GM21786 (cell line): ENCODE results near the gene PLXDC1.

Experiments
- ATAC-seq: cut with Tn5 transposase; IDR thresholded peaks from one replicate; pipeline ENCODE4 v1.9.1; 2021; ENCODE audit not compliant: unreplicated experiment

PLXDC1 gene

GRCh38 chr17:39151150-39151942 lies at the start of gene PLXDC1:
Gene PLXDC1 (minus strand): TSS chr17:39151637. CDS start chr17:39151437, 200 bp downstream.
- no peak for ATAC-seq

- no peak for ATAC-seq
Observed at GRCh38 chr17:39200957-39201510, 49.6 kb upstream of the PLXDC1 start.

DNA sequence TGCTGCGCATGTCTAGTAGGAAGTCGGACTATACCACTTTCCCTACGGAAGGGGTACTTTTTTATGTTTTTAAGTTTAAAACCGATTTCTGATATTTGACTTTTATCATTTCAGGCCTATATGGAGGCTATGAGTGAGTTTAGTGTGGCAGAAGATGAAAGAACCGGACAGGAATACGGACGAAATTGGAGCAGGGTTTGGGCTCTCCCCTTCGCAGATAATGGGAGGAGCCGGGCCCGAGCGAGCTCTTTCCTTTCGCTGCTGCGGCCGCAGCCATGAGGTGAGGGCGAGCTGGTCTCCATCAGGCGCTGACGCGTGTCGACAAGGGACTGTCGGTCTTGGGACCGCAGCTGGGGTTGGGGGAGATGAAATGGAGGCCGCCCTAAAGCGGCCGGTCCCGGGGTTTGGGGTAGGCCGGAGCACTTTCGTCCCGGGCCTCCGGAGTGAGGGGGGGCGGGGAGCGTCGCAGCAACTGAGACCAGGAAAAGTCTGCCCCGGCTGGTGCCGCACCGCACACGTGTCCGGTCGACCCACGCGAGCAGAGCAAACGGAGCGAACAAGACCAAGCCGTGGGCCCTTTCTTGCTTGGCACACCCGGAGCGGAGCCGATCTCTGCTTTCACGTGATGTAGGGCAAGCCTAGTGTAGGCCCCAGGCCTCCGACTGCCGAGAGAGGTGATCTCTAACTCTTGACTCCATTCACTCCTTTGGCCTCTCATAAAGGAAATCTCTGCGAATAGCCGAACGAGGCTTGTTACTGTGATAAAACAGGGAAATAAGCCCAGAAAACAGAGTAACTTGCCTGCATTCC lies 48.8 kb upstream of the PLXDC1 start, which contains the start of gene RPL19:
RPL19 (plus strand) TSS at position 214 of the 810 bp plus-strand sequence; CDS start at position 276, 62 bp downstream.
- peak; percentile 51 for ATAC-seq

DNA sequence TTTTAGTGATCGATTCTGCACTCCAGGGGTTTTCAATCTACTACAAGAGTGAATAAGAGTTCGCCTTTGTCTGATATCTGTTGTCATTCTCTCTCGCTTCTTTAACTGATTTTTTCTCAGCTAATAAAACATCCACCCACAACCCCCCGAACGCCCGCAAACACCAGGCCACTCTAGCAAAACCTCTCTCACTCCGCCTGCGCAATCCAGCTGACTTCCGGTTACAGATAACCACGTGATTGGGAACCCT lies 48.3 kb upstream of the PLXDC1 start:
- peak; percentile 48 for ATAC-seq

- no peak for ATAC-seq
Observed at GRCh38 chr17:39198186-39198566, 46.7 kb upstream of the PLXDC1 start.

- no peak for ATAC-seq
Observed at GRCh38 chr17:39197380-39198185, 46.1 kb upstream of the PLXDC1 start, which contains the start of gene CACNB1. Gene CACNB1 (minus strand): TSS chr17:39197669. CDS start chr17:39197495, 174 bp downstream.

- ATAC-seq = no peak
Observed at GRCh38 chr17:39196808-39197291, 45.4 kb upstream of the PLXDC1 start.

- no peak for ATAC-seq
Observed at GRCh38 chr17:39196241-39196807, 44.9 kb upstream of the PLXDC1 start.

DNA sequence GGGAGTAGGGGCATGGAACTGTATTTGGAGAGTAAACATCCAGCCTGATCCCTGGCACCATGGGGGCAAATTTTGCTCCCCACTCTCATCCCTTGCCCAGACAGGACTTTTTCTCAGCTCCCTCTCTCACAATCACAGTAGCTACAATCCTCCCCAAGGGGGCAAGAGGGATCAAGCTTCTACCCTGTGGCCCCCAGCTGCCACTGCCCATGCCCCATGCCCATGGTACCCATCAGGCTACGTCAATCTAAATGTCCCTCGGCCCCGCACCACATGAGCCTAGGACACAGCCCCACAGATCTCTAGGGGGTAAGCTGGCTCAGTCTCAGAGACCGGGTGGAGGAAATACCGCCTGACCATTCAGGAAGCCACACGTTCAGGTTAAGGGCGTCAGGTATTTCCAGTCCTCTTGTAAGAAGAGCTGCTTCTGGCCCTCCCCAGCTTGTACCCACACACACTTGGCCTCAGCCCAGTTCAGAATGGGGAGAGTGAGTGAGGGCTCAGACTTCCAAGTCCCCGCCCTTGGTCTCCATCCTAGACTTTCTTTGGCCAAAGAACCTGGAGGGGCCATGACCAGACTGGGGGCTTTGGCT lies 44.2 kb upstream of the PLXDC1 start:
- ATAC-seq = no peak

DNA sequence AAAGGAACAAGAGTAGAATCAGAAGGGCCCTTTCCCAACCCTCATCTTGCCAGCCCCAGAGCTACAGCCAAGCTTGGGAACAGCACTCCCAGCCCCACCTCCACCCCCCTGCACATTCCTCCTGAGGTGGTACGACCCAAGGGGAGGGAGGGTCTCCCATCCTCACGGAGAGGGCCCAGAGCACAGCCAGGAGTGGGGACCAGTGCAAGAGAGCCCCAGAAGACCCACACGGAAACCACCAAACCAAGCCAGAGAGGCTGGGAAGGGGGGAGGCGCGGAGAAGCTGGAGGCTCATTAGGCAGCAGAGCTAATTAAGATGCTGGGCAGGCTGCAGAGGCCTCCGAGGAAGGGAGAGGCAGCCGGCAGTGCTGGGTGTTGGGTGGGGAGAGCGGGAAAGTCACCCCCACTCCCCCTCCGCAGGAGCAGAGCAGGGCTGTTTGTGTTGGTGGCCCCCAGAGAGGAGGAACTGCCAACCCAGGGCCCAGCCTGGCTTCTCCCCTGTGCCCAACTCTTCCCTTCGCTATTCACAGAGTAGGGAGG lies 43.6 kb upstream of the PLXDC1 start:
- no peak for ATAC-seq

DNA sequence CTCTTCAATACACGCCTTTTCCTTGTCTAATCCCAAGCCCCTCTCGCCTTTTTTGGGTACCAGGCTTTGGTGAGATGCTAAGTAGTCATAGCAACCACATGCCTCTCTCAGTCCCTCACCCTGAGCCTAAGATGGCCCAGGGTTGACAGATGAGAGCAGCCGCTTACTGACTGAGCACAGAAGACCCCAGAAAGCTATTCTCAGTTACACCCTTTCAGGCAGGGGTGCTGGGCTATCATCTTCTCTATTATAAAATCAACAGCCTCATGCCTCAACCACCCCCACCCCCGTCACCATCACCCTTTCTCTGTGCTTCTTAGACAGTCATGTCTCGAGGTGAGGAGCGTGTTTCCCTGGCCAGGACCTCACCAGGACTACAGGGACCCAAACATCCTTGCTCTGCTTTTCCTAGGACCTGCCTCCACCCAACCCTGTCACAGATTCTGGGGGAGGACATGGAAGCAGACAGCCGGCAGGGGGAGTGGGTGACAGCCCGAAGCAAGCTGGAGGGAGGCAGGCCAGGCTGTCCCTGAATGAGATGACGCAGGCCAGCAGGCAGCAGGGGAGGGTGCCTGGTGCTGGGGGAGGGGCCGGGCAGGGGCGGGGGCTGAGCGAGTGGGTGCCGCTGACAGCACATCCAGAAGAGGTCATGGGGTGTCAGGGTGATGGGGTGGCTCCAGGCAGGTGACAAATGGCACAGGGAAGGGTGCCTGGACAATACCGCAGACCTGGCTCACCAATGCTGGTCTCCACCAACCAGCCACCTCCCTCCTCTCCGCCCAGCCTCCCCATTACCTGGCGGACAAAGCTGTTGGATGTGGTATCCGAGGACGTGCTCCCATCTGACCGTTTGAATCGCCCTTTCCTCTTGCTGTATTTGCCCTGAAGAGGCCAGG lies 42.9 kb upstream of the PLXDC1 start:
- no peak for ATAC-seq

DNA sequence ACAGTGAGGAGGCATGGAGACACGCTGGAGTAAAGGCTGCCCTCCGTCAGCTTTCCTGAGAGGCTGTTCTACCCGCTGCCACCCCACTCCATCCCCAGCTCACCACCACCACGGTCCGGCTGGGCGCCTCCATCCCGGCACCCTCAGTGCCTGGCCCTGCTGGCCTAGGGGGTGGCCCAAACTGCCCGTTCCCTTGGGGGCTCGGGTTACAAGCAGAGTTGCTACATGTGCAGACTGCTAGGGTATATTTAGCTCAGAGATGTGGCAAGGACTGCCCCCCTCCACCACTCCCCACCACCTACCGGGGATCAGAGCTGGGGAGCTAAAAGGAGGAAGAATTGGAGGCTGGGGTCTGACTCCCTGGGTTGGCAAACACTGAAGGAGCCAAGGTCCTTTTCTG lies 41.9 kb upstream of the PLXDC1 start:
- no peak for ATAC-seq

GRCh38 chr17:39192901-39193300 lies 41.5 kb upstream of the PLXDC1 start:
- ATAC-seq = no peak

- no peak for ATAC-seq
Observed at GRCh38 chr17:39191750-39192510, 40.5 kb upstream of the PLXDC1 start.

GRCh38 chr17:39187152-39187830 lies 35.9 kb upstream of the PLXDC1 start:
- ATAC-seq = no peak

DNA sequence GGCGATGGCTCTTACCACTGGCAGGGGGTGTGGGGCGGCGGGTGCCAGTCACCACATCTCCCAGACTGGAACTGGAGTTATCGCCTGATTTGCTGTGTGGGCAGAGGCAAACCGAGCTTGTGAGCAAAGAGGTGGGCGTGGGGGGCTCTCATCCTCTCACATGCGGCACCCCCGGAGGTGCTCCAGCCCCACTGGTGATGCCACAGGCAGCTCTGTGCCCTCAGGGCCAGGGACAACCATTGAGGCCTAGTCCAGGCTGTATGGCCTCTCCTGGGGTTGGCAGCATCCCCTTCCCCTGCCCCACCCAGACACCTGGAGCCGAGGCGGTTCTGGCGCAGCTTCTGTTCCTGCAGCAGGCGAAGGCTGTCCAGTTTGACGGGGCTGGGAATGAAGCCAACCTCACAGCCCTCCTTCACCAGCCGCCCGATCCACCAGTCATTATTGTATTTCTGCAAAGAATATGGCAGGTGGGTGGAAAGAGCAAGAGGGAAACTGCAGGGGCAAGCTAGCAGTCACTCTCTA lies 35.1 kb upstream of the PLXDC1 start:
- no peak for ATAC-seq

DNA sequence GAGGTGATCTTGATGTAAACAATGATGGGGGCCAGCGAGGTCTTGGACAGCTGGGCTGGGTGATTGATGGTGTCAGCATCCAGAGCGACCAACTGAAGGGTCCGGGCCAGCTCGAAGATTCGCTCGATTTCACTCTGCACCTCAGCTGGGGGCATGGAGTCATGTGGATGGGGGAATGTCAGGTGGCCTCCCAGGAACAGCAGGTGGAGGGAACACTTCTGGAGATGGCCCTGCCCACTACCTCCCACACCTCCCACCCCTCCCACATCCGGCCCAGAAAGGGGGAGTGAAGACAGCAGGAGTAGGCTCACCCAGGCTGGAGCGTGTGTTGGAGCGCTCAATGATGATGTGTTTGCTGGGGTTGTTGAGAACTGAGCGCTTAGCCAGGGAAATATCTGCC lies 32.3 kb upstream of the PLXDC1 start:
- no peak for ATAC-seq
